Placental pericyte (primary cell): Measurements from ENCODE around the gene ORC6. TPM values are rescaled to one million over a fixed set of nuclear protein-coding genes. Genes with fewer than 3 reads are reported as not detected.

ENCODE experiments used
- total RNA-seq: library from RNA; depleted of rRNA; stranded (reverse); fragments of >200 nt; gene quantifications from 2 replicates; pipeline ENCODE4 v1.2.3, GENCODE V29; 2012

ORC6 gene
- 2.0 and 21.3 TPM in 2 replicates for total RNA-seq

GRCh38 chr16:46689365-46690280 lies at the start of gene ORC6:
ORC6 (plus strand) TSS chr16:46689659; CDS start chr16:46689706, 47 bp downstream.

GRCh38 chr16:46688654-46689364 lies 650 bp upstream of the ORC6 start, which contains the start of gene VPS35:
VPS35 (minus strand) TSS chr16:46689178; CDS start chr16:46689133, 45 bp downstream.

Other genes starting within 250 kb of the ORC6 start
- gene SHCBP1, start 68.3 kb upstream of the ORC6 start, total RNA-seq, result 0.66 and 42.1 TPM in 2 replicates
- gene VPS35, start 481 bp upstream of the ORC6 start, total RNA-seq, result 104 and 169 TPM in 2 replicates
- 0.14 and 0.44 TPM in 2 replicates for gene MYLK3, start 58.7 kb downstream of the ORC6 start, total RNA-seq
- gene C16orf87, start 141.5 kb downstream of the ORC6 start, total RNA-seq, result 7.9 and 12.9 TPM in 2 replicates
- gene GPT2, start 194.7 kb downstream of the ORC6 start, total RNA-seq, result 17.3 and 17.5 TPM in 2 replicates